Measurements from ENCODE around the gene CCDC27.
A peak's percentile ranks its signal among the peaks of the same experiment; 100 is the strongest.

CCDC27 gene

GRCh38 chr1:3752400-3752945, at the start of gene CCDC27:
Gene CCDC27, plus strand, starts transcription at chr1:3752450. Its CDS starts 32 bp downstream, at chr1:3752482.
- DNase-seq (ENCODE audit: low spot score), result no peak

- DNase-seq (ENCODE audit: low spot score), result no peak
These were observed 49.7 kb upstream of the CCDC27 start for GRCh38 chr1:3702528-3702927.

DNA sequence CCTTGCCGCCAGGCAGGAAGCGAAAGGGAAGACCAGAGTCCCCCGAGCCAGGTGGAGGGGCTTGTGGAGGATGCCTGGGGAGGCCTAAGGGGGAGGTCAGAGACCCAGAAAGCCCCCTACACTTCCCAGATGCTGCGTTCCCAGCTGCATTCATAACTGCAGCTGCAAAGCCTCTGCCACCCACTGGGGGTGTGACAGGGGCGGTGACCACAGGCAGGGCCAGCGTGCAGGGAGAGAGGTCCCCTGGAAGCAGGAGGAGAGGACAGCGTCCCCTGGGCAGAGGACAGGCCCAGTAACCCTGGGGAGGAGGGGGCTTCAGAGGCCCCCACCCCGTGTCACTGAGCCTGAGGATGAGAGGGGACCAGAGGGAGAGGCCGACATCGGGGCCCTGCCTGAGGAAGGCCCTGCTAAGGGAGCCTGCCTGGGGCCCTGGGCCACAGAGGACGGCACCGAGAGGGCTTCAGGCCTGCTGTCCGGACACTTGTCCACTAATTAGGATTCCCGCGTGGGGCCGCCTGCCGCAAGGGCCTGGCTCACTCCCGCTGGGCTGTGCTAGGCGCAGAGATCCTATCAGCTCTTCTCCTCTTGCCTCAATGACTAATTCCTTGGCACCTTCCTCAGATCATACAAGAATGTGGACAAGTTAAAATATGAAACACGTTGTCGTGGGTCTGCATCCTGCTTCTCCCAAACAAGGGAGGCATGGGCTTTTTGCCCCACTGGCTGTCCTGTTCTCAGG, 49.1 kb upstream of the CCDC27 start:
- peak; percentile 49 for DNase-seq (ENCODE audit: low spot score)

DNA sequence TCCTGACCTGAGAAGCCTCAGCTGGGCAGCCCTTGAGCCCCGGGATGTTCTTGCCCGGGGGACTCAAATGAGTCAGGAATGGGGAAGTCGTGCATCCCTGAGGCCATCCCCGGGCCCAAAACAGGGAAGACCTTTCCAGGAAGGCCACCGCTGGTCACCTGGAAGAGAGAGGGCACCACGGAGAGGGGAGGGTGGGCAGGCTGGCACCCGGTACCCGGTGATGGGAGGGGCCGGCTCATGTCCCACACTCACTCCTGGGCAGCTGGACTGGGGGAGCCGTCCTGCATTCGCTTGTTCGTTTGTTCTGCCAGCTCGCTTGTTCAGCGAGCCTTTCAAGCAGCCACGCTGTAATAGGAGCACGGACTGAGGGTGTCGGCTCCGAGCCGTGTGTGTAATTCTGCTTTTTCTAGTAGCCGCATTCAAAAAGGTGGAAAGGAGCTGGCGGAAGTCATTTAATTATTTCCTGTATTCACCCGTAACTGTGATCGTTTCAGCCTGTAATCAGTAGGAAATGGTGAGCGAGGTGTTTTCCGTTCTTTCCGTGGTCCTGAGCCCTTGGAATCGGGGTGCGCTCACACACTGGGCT, 48.4 kb upstream of the CCDC27 start:
- no peak for DNase-seq (ENCODE audit: low spot score)

GRCh38 chr1:3705341-3705950, 46.8 kb upstream of the CCDC27 start:
- DNase-seq (ENCODE audit: low spot score), result no peak

- DNase-seq (ENCODE audit: low spot score), result no peak
These were observed 45.5 kb upstream of the CCDC27 start for GRCh38 chr1:3706651-3707297.

- no peak for DNase-seq (ENCODE audit: low spot score)
These were observed 44.8 kb upstream of the CCDC27 start for GRCh38 chr1:3707298-3707938.

DNA sequence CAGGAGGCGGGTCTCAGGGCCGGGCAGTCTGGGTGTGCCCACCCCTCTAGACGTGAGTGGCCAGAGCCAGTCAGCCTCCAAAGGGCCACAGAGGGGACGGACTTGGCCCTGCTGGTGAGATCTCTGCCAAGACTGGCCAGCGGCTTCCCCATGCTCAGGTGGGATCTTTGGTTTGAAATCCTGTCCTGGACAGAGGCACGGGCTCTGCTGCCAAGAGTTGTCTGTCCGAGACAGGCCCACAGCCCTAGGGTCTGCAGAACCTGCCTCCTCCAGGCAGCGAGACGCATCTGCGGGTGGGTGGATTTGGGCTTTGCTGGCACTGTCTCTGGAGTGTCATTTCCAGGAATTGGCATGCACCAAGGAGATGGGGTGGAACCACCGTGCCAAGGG, 44.3 kb upstream of the CCDC27 start:
- DNase-seq (ENCODE audit: low spot score), result no peak

DNA sequence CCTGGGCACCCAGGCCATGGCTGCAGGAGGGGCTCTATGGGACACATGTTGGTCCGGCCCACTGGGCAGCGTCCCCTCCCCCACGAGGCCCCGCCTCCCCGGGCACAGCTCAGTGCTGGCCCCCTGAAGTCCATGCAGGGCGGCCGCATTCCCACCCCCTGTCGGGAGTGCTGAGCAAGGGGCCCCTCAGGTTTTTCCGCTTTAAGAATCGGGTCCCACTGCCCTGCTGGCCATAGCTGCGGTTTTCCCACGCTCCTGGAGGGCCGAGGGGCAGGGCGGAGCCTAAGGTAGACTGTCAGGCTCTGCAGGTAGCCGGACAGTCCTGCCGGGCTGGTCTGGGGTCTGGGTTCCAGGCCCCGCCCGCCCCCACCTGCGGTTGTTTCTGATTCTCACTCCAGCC, 43.5 kb upstream of the CCDC27 start:
- DNase-seq (ENCODE audit: low spot score), result no peak

GRCh38 chr1:3710251-3710650, 42.0 kb upstream of the CCDC27 start:
- DNase-seq (ENCODE audit: low spot score), result no peak

GRCh38 chr1:3711381-3711779, 40.9 kb upstream of the CCDC27 start:
- DNase-seq (ENCODE audit: low spot score), result no peak

DNA sequence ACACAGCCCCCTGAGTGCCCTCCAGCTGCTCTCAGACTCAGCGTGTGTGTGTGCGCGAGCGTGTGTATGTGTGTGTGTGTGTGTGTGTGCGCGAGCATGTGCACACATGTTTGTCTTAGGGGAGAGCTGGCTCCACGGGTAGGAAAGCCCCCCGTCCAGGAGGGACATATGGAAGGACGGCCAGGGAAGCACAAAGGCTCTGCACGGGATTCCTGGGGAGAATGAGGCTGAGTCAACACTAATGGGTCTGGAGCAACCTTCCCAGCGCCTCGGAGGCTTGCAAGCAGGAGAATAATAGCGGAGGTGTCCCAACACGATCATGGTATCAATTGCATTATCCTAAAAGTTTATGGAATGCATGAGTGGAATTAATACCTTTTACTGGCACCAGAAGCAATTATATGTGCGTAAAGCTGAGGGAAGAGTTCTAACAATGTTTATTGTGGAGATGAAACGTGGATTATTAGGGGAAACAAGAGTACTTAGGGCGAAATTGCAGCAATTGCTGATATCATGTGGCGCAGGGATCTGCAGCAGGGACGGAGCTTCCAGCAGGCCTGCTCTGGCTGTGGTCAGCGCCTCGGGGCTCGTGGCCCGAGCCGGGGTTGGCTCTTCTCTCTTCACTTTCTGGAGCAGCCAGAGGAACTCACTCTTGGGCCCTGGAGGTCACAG, 40.3 kb upstream of the CCDC27 start:
- no peak for DNase-seq (ENCODE audit: low spot score)

- DNase-seq (ENCODE audit: low spot score), result no peak
These were observed 39.4 kb upstream of the CCDC27 start for GRCh38 chr1:3712573-3713535.

GRCh38 chr1:3713840-3714239, 38.4 kb upstream of the CCDC27 start:
- no peak for DNase-seq (ENCODE audit: low spot score)

DNA sequence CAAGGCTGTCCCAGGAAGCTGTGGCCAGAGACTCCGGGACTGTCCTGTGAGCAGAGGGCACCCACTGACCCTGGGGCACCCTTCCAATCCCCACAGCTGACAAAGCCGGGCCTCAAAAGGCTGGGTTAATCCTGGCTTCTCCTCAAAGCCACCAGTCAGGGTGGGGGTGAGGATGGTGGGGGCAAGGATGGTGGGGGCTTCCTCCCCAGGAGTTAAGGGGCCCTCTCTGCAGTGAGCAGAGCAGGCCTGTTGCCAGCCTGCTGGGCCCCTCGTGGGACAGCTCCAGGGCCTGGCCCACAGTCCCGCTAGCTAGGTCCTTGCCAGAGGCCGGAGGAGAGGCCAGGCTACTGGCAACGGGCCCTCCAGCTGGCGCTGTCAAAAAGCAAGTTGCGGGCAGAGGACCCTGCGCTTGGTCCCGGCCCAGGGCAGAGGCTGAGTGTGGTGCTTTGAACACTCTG, 37.9 kb upstream of the CCDC27 start:
- DNase-seq (ENCODE audit: low spot score), result no peak

DNA sequence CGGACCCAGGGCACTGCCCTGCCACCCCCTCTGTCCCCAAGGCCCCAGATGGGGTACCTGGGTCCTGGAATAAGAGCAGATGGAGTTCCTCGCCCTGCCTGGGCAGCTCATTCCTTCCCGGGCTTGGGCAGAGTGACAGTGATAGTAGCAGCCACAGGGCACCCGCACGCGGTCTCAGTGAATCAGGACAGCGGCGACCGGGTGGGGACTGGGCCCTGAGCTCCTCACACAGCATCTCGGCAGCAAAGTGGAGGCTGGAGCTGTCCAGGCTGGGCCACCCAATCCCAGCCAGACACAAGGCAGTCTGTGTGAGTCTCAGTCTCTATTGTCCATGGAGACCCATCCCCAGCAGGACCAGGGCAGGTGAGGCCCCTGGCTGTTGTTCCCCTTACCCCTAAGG, 37.4 kb upstream of the CCDC27 start:
- no peak for DNase-seq (ENCODE audit: low spot score)

DNA sequence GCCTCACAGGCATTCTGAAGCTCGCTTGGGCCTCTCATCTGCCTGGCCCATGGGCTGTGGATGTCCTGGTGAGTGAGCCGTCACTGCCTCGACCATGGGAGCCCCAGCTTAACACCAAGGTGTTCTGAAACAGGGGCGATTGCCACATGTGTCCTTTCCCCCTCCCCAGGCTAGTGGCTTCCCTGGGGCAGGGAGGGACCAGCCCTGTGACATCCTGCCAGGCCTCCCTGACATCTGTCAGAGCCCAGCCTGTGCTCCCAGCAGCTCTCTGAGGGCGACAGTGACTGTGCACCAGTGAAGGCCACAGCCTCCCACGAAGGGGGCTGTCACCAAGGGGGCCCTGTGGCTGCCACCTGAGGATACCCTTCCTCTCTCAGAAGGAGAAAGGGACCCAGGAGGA, 35.9 kb upstream of the CCDC27 start:
- DNase-seq (ENCODE audit: low spot score), result no peak

DNA sequence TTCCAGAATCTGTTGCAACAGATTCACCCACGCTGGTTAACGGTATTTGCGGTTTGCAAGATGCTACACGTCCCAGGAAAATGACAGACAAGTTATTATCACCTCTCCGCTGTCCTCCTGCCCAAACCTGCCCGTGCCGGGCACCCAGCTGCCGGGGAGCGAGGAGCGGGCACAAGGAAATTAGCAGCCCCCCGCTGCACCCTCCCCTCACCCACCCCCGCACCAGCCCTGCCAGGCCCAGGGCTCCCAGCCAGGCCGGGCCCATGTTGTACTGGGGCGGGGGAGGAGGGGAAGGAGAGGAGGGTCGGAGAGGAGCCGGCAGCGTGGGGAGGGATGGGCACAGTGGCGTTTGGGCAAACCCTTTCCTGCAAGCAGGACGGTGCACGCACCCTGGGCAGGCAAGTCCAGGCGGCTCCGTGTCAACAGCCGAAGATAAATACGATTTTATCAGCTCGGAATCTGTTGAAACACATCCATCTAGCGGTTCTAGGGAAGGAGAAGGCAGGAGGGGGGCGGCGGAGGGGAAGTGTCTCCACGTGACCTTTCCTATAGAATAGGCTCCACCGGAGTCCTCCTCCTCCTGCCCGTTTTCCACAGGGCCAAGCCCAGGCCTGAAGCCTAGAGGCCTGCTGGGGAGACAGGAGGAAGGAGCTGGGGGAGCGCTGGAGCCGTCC, 35.1 kb upstream of the CCDC27 start:
- DNase-seq (ENCODE audit: low spot score), result no peak

GRCh38 chr1:3717715-3718601, 34.3 kb upstream of the CCDC27 start:
- DNase-seq (ENCODE audit: low spot score), result peak; percentile 50
